HCT116 (cell line): ENCODE data around the gene BMERB1.

Experiments
- CTCF ChIP-seq, 3 experiments: fragments of 200-600 bp in 1 of 3; sonication (generic) in 1 of 3; IDR thresholded peaks in 2 of 3; conservative IDR thresholded peaks in 1 of 3; 2 replicates each; pipeline ENCODE4 v1.5.1; 2012 to 2017; ENCODE audit warnings: low read depth in 2 of 3, low read length in 2 of 3, antibody characterized with exemption in 1 of 3, borderline replicate concordance in 1 of 3, control low read depth in 1 of 3, mild to moderate bottlenecking in 1 of 3, mixed read lengths in 1 of 3, mixed run types in 1 of 3, moderate library complexity in 1 of 3; ENCODE audit not compliant: insufficient read depth in 1 of 3
- RAD21 ChIP-seq: IDR thresholded peaks from 2 replicates; pipeline ENCODE4 v1.6.1; 2012; ENCODE audit warnings: low read depth, mild to moderate bottlenecking

GRCh38 chr16:15482068-15482747 is 47.8 kb downstream of the BMERB1 start:
- TF ChIP-seq RAD21: peak; percentile 54; the same call in 1 of the 2 replicates
- TF ChIP-seq CTCF (IDR thresholded peaks at IDR 0.05 in 2 of 3, conservative IDR thresholded peaks at IDR 0.05 in 1 of 3; ENCODE audit: borderline replicate concordance in 1 of 3, insufficient read depth in 1 of 3, low read depth in 2 of 3, low read length in 2 of 3): peak in 2 of 3 experiments; percentile 10 to 13; a peak in 2 of 6 replicates
